K562 (cell line): ENCODE measurements around the gene HPS1.

ENCODE experiments used
- ATF1 ChIP-seq, 2 experiments: fragments of 450-650 bp in 1 of 2; IDR thresholded peaks; 2 replicates each; pipeline ENCODE4 v1.6.1; 2016; ENCODE audit warnings: missing compliant biosample characterization in 1 of 2, missing genetic modification characterization in 1 of 2
- BCL6 ChIP-seq: fragments of 250-450 bp; sonication (Bioruptor Pico); IDR thresholded peaks from 2 replicates; pipeline ENCODE4 v1.4.0; 2020
- BDP1 ChIP-seq: IDR thresholded peaks from 3 replicates; pipeline ENCODE4 v1.6.1; 2011; ENCODE audit not compliant: insufficient read length, insufficient read depth
- CTCF ChIP-seq, 3 experiments: IDR thresholded peaks in 2 of 3; conservative IDR thresholded peaks in 1 of 3; 2 replicates each; pipeline ENCODE4 v1.5.1; 2011 to 2012; ENCODE audit warnings: low read length in 3 of 3, mild to moderate bottlenecking in 3 of 3, control low read depth in 2 of 3, improper control_type of control experiment in 1 of 3, inconsistent platforms in 1 of 3, low read depth in 1 of 3, mixed read lengths in 1 of 3, moderate library complexity in 1 of 3; ENCODE audit not compliant: insufficient read depth in 2 of 3
- ETS2 ChIP-seq: IDR thresholded peaks from 2 replicates; pipeline ENCODE4 v1.6.1; 2016; ENCODE audit warnings: borderline replicate concordance, missing genetic modification characterization, mild to moderate bottlenecking, moderate library complexity, missing compliant biosample characterization; ENCODE audit not compliant: poor library complexity, severe bottlenecking
- IFI16 ChIP-seq: fragments of 250-450 bp; sonication (Bioruptor Pico); IDR thresholded peaks from 2 replicates; pipeline ENCODE4 v2.1.2; 2022; ENCODE audit warnings: mild to moderate bottlenecking, inconsistent platforms
- MECOM ChIP-seq: fragments of 250-450 bp; sonication (Bioruptor Pico); IDR thresholded peaks from 2 replicates; pipeline ENCODE4 v1.8.0; 2022; ENCODE audit warnings: inconsistent platforms
- MEF2D ChIP-seq: conservative IDR thresholded peaks from 2 replicates; pipeline ENCODE4 v1.6.1; 2016; ENCODE audit warnings: low read depth, missing genetic modification characterization, missing compliant biosample characterization
- MLX ChIP-seq, 2 experiments: fragments of 450-650 bp in 1 of 2; sonication (generic) in 1 of 2; formaldehyde crosslinking; conservative IDR thresholded peaks; 2 replicates each; pipeline versions ENCODE4 v1.4.0 to v1.8.1; 2020 to 2022; ENCODE audit warnings: mild to moderate bottlenecking in 1 of 2, missing genetic modification reagents in 1 of 2
- NR2C2 ChIP-seq, 2 experiments: fragments of 200-800 bp in 1 of 2; sonication (Bioruptor generic) in 1 of 2; sonication (generic) in 1 of 2; formaldehyde crosslinking in 1 of 2; IDR thresholded peaks; 2 replicates each; pipeline versions ENCODE4 v1.6.1 to v1.8.0; 2016 to 2022; ENCODE audit warnings: mild to moderate bottlenecking in 1 of 2, missing compliant biosample characterization in 1 of 2, missing genetic modification characterization in 1 of 2, missing genetic modification reagents in 1 of 2
- POLR2AphosphoS5 ChIP-seq: IDR thresholded peaks from 2 replicates; pipeline ENCODE4 v1.6.1; 2011; ENCODE audit warnings: mild to moderate bottlenecking, low read depth, low read length, moderate library complexity; ENCODE audit not compliant: control insufficient read depth, insufficient read depth
- RFX5 ChIP-seq: IDR thresholded peaks from 2 replicates; pipeline ENCODE4 v1.6.1; 2011; ENCODE audit warnings: low read depth, mild to moderate bottlenecking, improper control_type of control experiment, low read length
- TEAD1 ChIP-seq, 2 experiments: fragments of 450-650 bp in 1 of 2; sonication (generic) in 1 of 2; formaldehyde crosslinking; IDR thresholded peaks; 2 replicates each; pipeline versions ENCODE4 v1.4.0 to v1.8.0; 2020 to 2022; ENCODE audit warnings: mild to moderate bottlenecking in 2 of 2, missing genetic modification reagents in 1 of 2
- ZBTB1 ChIP-seq: sonication (generic); formaldehyde crosslinking; IDR thresholded peaks from 2 replicates; pipeline ENCODE4 v1.8.1; 2023; ENCODE audit warnings: missing genetic modification reagents, low read depth, mild to moderate bottlenecking, borderline replicate concordance

GRCh38 chr10:98461500-98461842 is 14.7 kb upstream of the HPS1 start:
- TF ChIP-seq ETS2 (tag) (no peak), MLX (CRISPR knock-in tag; conservative IDR thresholded peaks at IDR 0.05) (no peak), CTCF (IDR thresholded peaks at IDR 0.05 in 2 of 3, conservative IDR thresholded peaks at IDR 0.05 in 1 of 3; ENCODE audit: insufficient read depth in 2 of 3, low read depth in 1 of 3, low read length in 3 of 3) (no peak), NR2C2 (CRISPR knock-in tag; IDR thresholded peaks at IDR 0.05) (no peak), NR2C2 (tag; IDR thresholded peaks at IDR 0.05) (peak; percentile 60; the same call in 1 of the 2 replicates), BDP1 (no peak), MECOM (CRISPR knock-in tag) (no peak), IFI16 (no peak), TEAD1 (CRISPR knock-in tag; IDR thresholded peaks at IDR 0.05) (no peak), MEF2D (no peak), RFX5 (no peak), ZBTB1 (CRISPR knock-in tag) (no peak), POLR2AphosphoS5 (no peak), BCL6 (CRISPR knock-in tag) (no peak), ATF1 (CRISPR knock-in tag; IDR thresholded peaks at IDR 0.05) (no peak), ATF1 (tag; IDR thresholded peaks at IDR 0.05) (no peak)
